ENCODE data around the gene TNFRSF4.
"Not testable (repeated sequence)": the region's sequence is repeated elsewhere in the genome, so short reads cannot be mapped to it uniquely, and the experiment has no call there.

The TNFRSF4 gene

DNA sequence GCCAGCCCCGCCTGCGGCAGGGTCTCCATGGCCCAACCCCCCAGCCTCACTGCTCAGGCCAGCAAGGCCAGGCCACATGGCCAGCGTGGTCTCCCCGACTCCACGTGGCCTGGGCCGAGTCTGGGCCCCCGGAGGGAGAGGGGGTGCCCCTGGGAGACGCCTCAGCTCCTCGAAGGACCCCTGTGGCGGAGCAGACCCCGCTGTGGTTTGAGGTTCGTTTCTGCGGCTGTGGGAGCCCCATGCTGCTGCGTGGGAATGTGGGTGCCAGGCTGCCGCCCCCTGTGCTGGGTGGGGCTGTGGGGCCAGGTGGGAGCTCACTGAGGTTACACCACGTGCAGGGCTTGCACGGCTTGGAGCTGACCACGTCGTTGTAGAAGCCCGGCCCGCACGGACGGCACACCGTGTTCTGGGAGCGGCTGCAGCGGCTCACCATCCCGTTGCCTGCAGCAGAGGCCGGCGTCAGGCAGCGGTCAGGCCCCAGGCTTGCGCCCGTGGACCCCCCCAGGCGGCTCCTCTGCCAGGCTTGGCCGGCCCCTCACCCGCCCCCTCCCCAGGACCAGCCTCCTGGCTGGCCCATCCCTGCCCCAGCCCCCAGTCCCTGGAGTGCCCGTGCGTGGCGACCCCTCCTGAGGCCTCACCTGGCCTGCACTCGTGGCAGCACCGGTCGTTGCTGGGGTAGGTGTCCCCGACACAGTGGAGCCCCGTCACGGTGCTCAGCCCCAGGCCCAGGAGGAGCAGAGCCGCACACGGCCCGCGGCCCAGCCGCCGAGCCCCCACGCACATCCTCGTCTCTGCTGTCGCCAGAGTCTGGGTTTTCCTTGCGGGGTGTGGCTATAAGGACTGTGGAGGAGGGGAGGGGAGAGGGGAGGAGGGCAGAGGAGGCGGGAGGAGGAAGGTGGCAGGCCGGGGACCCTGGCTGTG is at the start of gene TNFRSF4:
Gene TNFRSF4 (minus strand): TSS at position 809 of the 921 bp plus-strand sequence. CDS start 26 bp downstream, at position 783.
- DNase-seq (ENCODE audit: low read depth in 2 of 2) = no peak

DNA sequence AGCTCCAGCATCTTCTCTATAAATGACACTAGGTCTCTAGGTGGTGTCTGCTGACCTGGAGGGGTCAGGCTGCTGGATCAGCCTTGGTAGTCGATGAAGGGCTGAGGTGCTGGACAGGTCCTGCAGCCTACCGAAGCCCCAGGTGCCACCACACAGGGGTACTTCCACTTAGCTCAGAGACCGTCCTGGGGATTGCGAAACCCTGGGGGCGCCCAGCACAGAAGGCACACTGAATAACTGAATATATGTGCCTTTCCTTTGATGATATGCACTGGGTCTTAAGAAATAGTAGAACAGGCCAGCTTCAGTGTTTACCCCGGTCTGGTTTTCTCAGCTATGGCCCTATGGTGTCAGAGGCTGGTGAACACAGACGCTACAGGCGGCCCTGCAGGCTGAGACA is 48.8 kb upstream of the TNFRSF4 start:
- DNase-seq (ENCODE audit: low read depth in 2 of 2) = no peak

DNA sequence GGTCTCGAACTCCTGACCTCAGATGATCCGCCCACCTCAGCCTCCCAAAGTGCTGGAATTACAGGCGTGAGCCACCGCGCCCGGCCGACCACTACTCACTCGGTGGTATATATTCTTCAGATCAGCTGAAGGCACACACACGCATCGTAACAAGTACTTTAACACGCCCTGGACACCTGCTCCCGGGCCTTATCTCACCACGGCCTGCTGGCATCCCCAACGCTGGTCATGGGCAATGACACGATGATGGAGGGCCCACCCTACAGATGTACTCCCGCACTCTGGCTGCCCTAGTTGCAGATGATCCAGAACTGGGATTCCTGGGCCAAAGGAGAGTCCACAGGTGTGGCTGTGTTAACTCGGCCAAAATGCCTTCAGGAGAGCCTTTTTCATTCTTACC is 48.1 kb upstream of the TNFRSF4 start:
- DNase-seq (ENCODE audit: low read depth in 2 of 2) = no peak

DNA sequence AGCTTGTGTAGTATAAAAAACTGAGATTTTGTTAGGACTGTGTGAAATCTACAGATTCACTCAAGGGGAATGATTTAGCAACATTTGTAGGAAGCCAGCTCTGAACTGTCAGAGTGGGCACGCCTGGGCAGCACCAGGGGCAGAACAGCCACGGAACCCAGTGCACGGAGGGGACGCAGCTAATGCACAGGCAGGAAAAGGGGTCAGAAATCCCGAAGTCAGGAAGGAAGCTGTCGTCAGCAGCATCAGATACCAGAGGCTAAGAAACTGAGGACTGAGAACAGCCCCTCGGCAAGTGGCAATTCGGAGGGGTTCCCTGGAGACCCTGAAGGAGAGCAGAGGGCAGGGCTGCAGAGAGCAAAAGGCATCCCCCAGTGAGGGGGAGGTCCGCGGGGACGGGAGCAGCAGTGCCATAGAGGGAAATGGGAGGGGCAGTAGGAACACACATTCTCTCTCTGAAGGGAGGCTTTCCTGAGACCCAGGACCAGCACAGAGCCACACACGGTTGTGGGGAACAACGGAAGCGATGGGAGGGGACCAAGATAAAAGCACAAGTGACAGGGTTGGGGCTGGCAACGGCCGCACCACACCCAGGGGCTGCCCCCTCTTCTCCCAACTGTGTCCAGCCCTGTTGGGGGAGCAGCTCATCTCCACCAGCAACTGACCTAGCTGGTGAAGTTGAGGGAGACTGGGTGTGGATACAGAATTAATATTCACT is 47.0 kb upstream of the TNFRSF4 start:
- no peak for DNase-seq (ENCODE audit: low read depth in 2 of 2)

DNA sequence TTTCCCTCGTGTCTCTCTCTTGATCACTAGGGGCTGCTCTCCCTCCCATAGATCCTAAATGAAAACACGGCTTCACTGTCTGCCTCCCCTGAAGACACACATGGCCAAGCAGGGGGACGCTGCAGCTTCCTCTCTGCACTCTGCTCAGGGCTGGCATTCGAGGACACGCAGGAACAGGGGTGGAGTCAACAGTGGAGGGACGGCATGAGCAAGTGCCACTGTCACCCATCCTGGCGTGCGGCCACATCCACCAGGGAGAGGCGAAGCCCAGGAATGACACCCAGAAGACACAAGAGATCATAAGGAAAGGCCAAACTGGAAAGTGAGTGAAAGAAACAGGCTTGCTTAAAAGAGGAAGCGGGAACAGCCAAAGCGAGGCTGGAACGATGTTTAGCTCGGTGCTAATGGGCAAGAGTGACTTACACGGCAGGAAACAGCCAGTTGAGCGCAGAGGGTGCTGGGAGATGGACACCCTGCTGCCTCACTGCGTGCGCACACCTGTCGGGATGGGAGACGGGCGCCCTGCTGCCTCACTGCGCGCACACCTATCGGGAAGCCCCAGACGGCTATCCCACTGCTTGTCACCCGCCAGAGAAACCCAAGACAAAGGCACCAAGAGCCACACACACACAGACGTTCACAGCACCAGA is 46.1 kb upstream of the TNFRSF4 start:
- DNase-seq (ENCODE audit: low read depth in 2 of 2) = no peak

DNA sequence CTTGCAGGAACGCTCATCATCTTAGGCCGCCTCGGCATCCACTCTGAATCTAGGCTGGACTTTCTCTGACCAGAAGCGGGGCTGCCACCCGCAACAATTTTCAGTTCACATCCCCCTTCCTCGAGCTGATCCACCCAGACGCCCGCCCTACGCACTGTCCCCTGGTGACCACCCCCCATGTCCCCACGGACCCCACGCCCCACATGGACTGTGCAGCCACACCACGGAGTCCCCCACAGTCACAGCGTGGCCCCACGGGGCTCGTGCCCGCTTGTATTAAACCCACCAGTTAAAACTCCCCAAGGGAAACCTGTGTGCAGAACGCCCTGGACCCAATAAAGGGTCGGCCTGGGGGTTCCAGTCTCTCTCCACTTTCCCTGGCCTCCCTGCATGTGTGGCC is 45.6 kb upstream of the TNFRSF4 start:
- DNase-seq (ENCODE audit: low read depth in 2 of 2) = no peak

DNA sequence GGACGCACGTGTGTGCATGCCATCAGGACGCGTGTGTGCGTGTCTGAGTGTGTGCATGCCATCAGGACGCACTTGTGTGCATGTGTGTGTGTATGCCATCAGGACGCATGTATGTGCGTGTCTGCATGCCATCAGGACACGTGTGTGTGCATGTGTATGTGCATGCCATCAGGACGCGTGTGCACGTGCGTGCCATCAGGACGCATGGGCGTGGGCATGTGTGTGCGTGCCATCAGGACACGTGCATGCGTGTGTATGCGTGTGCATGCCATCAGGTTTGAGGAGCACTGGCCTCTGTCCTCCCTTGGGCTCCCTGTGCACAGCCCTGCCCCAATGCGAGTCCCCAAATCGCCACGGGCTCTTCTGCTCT is 45.2 kb upstream of the TNFRSF4 start:
- no peak for DNase-seq (ENCODE audit: low read depth in 2 of 2)

DNA sequence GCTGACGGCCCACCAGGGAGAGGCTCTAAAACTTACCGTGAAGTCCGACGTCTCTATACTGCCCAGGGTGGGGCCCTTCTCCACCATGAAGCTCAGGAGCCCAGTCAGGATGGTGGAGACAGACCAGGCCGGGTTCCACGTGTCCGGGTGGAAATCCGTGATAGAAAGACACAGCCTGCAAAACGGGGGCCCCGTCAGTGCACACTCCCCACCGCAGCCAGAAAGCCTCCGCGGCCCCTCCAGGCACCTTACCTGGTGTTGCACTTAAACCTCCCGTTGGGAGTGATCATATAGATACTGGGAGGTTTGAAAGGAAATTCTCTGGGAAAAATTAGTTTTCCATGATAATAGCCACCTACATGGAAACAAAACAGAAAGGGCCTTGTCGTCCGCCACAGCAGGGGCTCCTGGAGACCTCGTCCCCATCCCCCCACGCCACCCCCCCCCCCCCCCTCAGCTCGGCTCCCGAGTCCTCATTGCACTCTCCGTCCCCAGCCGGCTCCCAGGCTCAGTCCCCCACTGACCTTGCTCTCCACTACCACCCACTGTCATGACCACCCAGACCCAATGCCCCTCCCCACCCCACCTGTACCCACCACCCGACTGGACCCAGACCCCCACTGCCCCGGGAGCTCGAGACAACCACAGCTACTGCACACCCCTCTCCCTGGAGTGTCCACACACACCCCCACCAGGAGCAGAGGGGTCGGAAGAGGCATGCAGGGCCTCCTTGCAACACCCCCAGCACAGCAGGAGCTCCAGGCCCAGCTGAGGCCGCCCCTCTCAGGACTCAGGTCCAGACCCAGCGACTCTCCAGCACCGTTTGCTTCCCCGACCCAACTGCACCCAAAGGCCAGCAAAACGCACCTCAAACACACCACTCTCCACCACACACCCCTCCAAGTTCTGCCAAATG is 43.3 kb upstream of the TNFRSF4 start:
- DNase-seq (ENCODE audit: low read depth in 2 of 2) = no peak

DNA sequence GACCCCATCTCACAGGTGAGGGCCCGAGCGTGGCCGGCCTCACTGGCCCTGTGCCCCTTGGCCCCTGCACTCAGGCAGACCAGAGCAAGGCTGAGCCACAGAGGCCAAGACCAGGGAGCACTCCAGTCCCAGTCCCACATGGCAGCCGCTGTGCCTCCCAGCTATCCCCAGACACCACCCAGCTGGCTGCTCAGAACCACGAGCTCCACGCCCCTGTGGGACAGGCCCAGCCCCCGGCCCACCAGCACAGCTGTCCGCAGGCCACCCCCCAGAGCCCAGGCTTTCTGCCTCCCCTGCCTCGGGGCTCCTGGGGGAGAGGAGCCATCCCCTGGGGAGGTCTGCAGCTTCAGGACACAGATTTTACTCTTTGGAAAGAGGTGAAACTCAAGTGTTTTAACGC is 41.7 kb upstream of the TNFRSF4 start:
- no peak for DNase-seq (ENCODE audit: low read depth in 2 of 2)

DNA sequence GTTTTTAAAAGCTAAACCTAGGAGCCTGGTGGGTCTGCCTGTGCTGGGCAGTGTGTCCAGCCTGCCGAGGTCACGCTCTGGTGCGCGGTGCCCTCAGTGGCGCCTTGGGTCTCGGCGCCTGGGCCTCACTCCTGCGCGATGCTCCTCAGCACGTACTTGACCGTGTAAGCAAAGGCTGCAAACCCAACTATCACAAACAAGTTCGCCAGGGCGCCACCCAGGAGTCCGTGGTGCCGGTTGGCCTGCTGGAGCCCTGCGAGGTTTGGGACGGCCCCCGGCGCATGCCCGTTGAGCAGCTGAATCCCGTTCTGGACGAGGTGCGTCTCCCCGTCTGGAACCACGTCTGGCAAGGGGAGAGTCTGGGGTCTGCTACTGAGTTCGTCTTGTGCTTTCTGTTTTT is 41.1 kb upstream of the TNFRSF4 start:
- no peak for DNase-seq (ENCODE audit: low read depth in 2 of 2)

DNA sequence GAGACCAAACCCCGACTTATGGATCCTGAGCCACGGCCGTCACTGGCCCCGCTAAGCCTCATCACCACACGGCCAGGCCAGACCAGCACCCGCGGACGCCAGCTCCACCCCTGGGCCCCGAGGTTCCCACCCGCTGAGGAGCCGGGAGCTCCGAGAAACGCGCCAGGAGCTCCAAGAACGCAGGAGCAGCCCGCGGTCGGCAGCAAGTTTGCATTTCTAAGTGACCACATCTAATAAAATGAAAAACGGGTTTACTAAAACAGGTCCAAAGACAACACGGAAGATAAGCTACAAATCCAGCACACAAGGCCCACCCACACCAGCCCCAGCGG is 40.7 kb upstream of the TNFRSF4 start:
- no peak for DNase-seq (ENCODE audit: low read depth in 2 of 2)

DNA sequence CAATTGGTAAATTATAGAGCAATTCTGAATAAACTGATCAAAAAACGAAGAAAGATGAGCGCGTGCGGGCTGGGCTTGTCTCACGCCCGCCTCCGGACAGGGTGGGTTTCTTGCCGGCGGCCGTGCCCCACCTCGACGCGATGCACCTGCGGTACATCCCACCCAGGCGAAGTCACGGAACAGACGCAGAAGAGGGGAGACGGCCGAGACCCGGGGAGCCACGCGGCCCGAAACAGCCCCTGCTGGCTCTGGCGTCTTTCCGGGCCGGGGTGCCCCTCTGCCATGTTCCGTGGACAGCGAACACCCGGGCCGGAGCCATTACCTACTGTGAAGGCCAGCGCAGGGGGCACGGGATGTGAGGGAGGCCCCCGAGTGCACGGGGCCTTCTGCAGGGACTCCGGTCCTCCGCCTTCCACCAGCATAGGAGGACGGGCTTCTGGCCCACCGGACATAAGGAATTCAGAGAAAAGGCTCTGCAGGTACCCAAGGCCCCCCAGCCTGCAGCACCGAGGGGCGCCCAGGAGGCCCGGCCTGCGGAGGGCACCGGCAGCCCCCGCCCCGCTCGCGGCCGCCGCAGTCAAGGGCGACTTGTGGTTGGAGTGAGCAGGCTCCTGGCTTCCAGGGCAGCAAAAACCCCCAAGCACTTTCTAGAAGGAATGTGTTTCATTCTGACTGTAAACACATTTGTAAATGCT is 40.2 kb upstream of the TNFRSF4 start:
- DNase-seq (ENCODE audit: low read depth in 2 of 2) = no peak

DNA sequence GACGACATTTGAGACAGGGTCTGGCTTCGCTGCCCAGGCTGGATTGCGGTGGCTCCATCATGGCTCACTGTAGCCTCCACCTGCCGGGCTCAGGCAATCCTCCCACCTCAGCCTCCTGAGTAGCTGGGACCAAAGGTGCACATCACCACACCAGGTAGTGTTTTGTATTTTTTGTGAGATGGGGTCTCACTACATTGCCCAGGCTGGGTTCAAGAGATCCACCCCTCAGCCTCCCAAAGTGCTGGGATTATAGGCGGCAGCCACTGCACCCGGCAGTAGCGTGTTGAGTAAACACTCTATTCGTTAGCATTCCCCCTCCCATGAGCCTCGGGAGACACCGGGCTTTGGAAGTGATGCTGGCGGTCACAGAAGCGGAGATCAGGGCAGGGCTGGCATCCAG is 39.4 kb upstream of the TNFRSF4 start:
- no peak for DNase-seq (ENCODE audit: low read depth in 2 of 2)

DNA sequence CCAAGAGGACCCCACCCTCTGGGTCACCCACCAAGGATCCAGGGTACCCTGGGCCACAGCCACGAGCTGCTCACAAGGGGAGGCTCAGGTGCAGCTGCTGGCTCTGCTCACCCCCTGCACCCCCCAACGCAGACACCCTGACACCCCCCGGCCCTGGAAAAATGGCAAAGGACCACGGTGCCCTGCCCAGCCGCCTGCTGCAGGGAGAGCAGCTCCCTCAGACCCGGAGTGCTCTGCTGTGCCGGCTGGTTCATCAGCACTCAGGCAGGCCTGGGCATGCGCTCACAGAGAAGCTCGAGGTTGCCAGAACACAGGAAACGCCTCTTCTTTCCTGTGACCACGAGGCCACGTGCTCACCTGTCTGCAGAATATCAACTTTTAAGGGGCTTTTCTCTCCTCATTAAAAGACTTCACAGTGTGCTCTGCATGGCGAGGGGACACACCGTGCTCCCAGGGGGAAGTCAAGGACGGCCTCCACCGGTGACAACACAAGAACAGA is 36.9 kb upstream of the TNFRSF4 start:
- peak; percentile 41 to 69 for DNase-seq (ENCODE audit: low read depth in 2 of 2)

DNA sequence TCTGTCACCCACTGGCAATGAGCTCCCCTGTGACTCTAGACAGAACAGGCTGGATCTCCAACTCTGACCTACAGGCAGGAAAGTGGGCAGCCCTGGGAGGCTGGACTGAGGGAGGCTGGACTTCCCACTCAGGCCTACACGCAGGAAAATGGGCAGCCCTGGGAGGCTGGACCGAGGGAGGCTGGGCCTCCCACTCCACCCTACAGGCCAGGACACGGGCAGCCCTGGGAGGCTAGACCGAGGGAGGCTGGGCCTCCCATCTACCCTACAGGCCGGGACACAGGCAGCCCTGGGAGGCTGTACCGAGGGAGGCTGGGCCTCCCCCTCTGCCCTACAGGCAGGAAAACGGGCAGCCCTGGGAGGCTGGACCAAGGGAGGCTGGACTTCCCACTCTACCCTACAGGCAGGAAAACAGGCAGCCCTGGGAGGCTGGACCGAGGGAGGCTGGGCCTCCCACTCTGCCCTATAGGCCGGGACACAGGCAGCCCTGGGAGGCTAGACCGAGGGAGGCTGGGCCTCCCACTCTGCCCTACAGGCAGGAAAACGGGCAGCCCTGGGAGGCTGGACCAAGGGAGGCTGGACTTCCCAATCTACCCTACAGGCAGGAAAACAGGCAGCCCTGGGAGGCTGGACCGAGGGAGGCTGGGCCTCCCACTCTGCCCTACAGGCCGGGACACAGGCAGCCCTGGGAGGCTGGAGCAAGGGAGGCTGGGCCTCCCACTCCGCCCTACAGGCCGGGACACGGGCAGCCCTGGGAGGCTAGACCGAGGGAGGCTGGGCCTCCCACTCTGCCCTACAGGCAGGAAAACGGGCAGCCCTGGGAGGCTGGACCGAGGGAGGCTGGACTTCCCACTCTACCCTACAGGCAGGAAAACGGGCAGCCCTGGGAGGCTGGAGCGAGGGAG is 34.3 kb upstream of the TNFRSF4 start:
- not testable (repeated sequence) for DNase-seq (ENCODE audit: low read depth in 2 of 2)

DNA sequence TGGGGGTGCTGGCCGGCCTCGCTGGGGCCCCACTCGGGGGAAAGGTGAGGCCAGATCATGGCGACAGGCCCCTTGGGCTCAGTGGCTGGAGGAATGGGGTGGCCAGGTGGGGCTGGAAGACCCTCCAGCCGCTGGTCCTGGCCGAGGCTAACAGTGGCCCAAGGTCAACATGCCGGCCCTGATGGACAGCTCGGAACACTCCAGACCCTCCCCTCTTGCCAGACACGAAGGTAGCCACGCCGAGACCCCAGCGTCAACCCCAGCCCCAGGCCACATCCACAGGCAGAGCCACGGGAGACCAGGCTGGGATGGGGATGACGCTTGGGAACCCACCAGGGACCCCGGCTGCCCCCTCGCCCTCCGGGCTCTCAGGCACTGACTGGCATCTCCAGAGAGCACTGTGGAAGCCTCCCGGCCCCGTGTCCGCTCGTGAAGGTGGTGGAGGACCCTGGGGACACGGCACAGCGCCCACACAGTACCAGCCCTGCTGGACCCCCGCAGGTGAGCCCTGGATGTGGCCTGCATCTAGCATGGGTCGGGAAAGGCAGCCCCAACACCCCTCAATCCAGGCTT is 33.5 kb upstream of the TNFRSF4 start:
- DNase-seq (ENCODE audit: low read depth in 2 of 2) = no peak

DNA sequence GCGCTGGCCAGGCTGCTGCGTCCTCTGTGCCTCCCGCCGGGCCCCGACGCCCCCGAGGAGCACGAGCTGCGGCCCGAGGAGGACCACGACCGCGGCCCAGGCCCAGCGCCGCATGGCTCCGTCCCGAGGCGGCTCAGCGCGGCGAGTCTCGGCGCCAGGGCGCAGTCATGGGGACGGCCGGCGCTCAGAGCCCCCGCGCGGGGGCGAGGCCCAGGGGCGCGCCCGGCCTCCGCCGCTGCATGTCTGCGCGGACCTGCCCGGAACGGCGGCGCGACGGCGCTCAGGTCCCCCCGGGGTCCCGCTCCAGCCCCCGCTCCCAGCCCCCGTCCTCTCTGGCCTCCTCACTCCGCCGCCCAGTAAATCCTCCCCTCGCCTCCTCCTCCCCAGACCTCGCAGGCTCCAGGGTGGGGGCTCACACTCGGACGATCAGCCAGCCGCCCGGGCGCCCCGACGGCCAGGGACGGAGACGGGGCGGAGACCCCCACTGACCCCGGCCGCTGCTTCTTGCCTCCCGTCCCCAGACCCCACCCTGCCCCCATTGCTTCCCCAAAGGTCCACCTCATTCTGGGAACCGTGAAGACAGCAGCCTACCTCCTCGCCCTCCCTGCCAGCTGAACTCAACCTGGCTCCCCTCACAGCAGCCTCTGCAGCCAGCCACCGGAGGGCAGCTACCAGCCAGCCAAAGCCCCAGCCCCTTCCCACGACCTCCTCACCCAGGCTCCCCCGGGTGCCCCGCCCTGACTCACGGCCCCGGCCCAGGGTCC is 32.8 kb upstream of the TNFRSF4 start, which contains the start of gene C1QTNF12:
Gene C1QTNF12 (minus strand): TSS at position 146 of the 764 bp plus-strand sequence. CDS start 32 bp downstream, at position 114.
- DNase-seq (ENCODE audit: low read depth in 2 of 2) = no peak

DNA sequence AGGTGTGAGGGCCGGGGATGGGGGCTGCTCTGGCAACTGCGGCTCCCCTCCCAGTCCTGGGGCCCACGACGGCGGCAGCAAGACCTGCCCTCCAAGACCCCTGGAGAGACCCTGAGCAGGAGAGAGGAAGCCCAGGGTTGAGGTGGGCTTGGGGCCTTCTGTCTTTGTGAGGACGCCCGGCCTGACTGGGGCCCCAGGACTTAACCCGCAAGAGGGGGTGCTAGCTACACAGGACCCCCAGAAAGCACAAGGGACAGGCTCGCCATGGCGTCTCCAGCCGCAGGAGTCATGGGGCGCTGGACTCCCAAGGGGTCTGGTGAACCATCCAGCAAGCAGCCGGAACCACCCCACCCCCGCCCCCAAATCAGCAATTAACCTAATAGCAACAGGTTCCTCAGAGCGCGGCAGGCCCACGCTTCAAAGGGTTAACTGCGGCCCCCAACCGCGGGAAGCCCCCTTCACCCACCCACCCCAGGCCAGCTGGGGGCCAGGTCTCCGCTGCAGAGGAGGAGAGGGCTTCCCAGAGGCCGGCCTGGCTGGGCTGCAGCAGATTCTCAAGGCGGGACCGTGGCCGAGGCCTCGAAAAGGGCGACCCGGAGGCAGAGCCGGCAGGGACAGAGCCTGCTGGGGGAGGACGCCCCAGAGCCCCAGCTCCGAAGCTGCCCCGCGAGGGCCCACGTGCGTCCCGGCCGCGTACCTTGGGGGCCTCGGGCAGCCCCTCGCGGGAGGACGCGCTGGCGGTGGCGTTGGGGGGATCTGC is 32.0 kb upstream of the TNFRSF4 start:
- DNase-seq (ENCODE audit: low read depth in 2 of 2) = no peak
